T-helper 1 cell (primary cell): Measurements from ENCODE around the gene MTHFR.

ENCODE experiments used
- DNase-seq, 5 donors: peaks; one replicate each; pipeline ENCODE4 v3.0.0-alpha.2; 2012 to 2020
- total RNA-seq, 4 donors: gene quantifications; one replicate each; lab custom pipeline; 2026; lab: John Stamatoyannopoulos, UW

The MTHFR gene
- 49.6 to 81.0 (median 79.6) reads per million in 4 donors for total RNA-seq

- DNase-seq = peak; percentile 98 to 99 (median 98)
Observed at GRCh38 chr1:11805422-11806306, at the start of gene MTHFR, which contains the start of gene CLCN6. MTHFR (minus strand) TSS chr1:11805964; CDS start chr1:11803116, 2,848 bp downstream. CLCN6 (plus strand) TSS chr1:11806191; CDS start chr1:11806263, 72 bp downstream.

- no peak for DNase-seq
Observed at GRCh38 chr1:11855430-11855829, 49.7 kb upstream of the MTHFR start.

GRCh38 chr1:11854519-11854918 is 48.8 kb upstream of the MTHFR start:
- no peak for DNase-seq

- no peak for DNase-seq
Observed at GRCh38 chr1:11851180-11851579, 45.4 kb upstream of the MTHFR start.

- DNase-seq = no peak
Observed at GRCh38 chr1:11850156-11850555, 44.4 kb upstream of the MTHFR start.

- DNase-seq = no peak
Observed at GRCh38 chr1:11848373-11848700, 42.6 kb upstream of the MTHFR start.

- no peak for DNase-seq
Observed at GRCh38 chr1:11847667-11848372, 42.1 kb upstream of the MTHFR start, which contains the start of gene NPPA. NPPA (minus strand) TSS chr1:11847783; CDS start chr1:11847684, 99 bp downstream.

- no peak for DNase-seq
Observed at GRCh38 chr1:11845641-11846335, 40.0 kb upstream of the MTHFR start.

- no peak for DNase-seq
Observed at GRCh38 chr1:11842154-11843041, 36.6 kb upstream of the MTHFR start.

- no peak for DNase-seq
Observed at GRCh38 chr1:11841245-11842153, 35.7 kb upstream of the MTHFR start.

- DNase-seq = no peak
Observed at GRCh38 chr1:11839727-11840705, 34.3 kb upstream of the MTHFR start.

- DNase-seq = peak; percentile 39 to 68 (median 63)
Observed at GRCh38 chr1:11838349-11839272, 32.8 kb upstream of the MTHFR start.

GRCh38 chr1:11837767-11838348 is 32.1 kb upstream of the MTHFR start:
- no peak for DNase-seq

- no peak for DNase-seq
Observed at GRCh38 chr1:11836955-11837766, 31.4 kb upstream of the MTHFR start.

- no peak for DNase-seq
Observed at GRCh38 chr1:11835441-11836225, 29.9 kb upstream of the MTHFR start.

- no peak for DNase-seq
Observed at GRCh38 chr1:11833900-11834299, 28.1 kb upstream of the MTHFR start.
